Nephron (organoid): Measurements from ENCODE around the gene PTCH1.

Experiments used
- H3K27ac Mint-ChIP-seq, 3 experiments: 2 replicates each; pipeline ENCODE4 v1.8.0; 2020; ENCODE audit warnings: mixed read lengths in 3 of 3, mild to moderate bottlenecking in 2 of 3, moderate library complexity in 1 of 3
- H3K27me3 Mint-ChIP-seq: 2 replicates; pipeline ENCODE4 v1.8.0; 2021; ENCODE audit warnings: low read depth, mild to moderate bottlenecking, moderate library complexity, mixed read lengths
- H3K36me3 Mint-ChIP-seq: 2 replicates; pipeline ENCODE4 v1.8.0; 2020; ENCODE audit warnings: low read depth, mixed read lengths
- H3K4me1 Mint-ChIP-seq: 2 replicates; pipeline ENCODE4 v1.8.0; 2020; ENCODE audit warnings: mixed read lengths
- H3K4me3 Mint-ChIP-seq, 3 experiments: 2 replicates each; pipeline ENCODE4 v1.8.0; 2020; ENCODE audit warnings: mild to moderate bottlenecking in 3 of 3, mixed read lengths in 3 of 3, moderate library complexity in 2 of 3
- H3K9me3 Mint-ChIP-seq: 2 replicates; pipeline ENCODE4 v1.8.0; 2020; ENCODE audit warnings: mixed read lengths
- CTCF ChIP-seq, 3 experiments: fragments of 200-600 bp; sonication (generic); IDR thresholded peaks; one replicate each; pipeline ENCODE4 v1.5.0; 2021; ENCODE audit warnings: antibody characterized with exemption in 3 of 3; ENCODE audit not compliant: unreplicated experiment in 3 of 3

Gene PTCH1

DNA sequence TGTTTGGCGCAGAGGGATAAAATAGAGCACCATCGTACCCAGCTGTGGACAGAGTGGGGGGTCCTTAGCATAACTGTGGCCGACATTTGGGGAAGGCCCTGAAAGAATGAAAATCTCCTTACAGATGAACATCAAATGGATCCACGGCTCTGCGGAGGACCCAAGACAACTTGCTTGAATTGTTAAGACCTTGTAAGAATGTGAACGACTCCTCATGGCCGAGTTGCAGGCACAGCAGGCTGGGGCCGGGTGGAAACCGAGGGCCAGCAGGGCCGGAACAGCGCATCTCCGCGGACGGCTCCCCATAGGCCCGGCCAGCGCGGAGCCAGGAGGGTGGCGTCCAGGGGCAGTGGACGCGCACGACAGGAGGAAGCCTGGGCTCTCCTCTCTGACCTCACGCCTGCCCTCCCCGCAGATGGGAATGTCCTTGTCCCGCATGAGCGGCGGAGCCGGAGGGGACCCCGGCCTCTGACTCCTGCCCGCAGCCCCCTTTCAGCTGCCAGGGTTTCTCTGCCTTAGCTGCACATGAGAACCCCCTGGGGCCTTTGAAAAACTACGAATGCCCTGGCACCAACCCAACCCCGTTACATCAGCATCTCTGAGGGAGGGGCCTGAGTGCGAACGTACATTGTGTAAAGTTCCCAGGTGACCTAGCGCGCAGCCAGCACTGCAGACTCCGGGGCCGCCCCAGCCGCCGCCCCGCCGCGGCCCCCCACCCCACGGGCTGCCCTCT lies 36.2 kb upstream of the PTCH1 start:
- Mint-ChIP-seq H3K27me3 (peaks cover 57% of the 10 kb centered on the region), H3K9me3 (peaks cover 21% of the 10 kb centered on the region), H3K36me3 (no peaks in the 10 kb centered on the region), H3K4me3 (peak overlapping the region; percentile 13 to 41 (median 21)), H3K27ac (no peak overlapping the region), H3K4me1 (no peaks in the 10 kb centered on the region)
- TF ChIP-seq CTCF (IDR thresholded peaks at IDR 0.05; ENCODE audit: unreplicated experiment in 3 of 3) = no peak

- H3K36me3 Mint-ChIP-seq = no peaks in the 10 kb centered on the region
- peaks cover 58% of the 10 kb centered on the region for H3K27me3 Mint-ChIP-seq
- H3K9me3 Mint-ChIP-seq = peaks cover 20% of the 10 kb centered on the region
- no peak for TF ChIP-seq CTCF (IDR thresholded peaks at IDR 0.05; ENCODE audit: unreplicated experiment in 3 of 3)
- no peak overlapping the region for H3K27ac Mint-ChIP-seq
- H3K4me1 Mint-ChIP-seq = no peaks in the 10 kb centered on the region
- H3K4me3 Mint-ChIP-seq = no peak overlapping the region
Observed at GRCh38 chr9:95552255-95552654, 35.5 kb upstream of the PTCH1 start.

DNA sequence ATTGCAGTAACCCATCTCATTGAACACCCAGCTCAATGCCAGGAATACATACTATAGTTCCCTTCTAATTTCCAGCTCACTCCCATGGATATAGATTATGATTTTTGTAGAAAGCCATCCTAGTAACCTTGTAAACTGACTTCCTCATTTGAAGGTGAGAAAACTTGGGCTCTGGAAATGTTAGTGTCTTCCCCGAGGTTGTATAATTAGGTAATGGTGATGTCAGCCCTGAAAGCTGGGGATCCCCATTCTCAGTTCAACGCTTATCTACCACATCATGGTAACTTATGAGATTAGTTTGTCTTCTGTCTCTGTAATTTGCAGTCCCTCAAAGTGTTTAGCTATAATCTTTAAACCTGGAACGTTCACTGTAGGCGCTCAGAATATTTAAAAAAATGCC lies 34.6 kb upstream of the PTCH1 start:
- no peak for TF ChIP-seq CTCF (IDR thresholded peaks at IDR 0.05; ENCODE audit: unreplicated experiment in 3 of 3)
- H3K27me3 Mint-ChIP-seq = peaks cover 55% of the 10 kb centered on the region
- no peaks in the 10 kb centered on the region for H3K4me1 Mint-ChIP-seq
- H3K27ac Mint-ChIP-seq = no peak overlapping the region
- peaks cover 18% of the 10 kb centered on the region for H3K9me3 Mint-ChIP-seq
- H3K4me3 Mint-ChIP-seq = no peak overlapping the region
- no peaks in the 10 kb centered on the region for H3K36me3 Mint-ChIP-seq

DNA sequence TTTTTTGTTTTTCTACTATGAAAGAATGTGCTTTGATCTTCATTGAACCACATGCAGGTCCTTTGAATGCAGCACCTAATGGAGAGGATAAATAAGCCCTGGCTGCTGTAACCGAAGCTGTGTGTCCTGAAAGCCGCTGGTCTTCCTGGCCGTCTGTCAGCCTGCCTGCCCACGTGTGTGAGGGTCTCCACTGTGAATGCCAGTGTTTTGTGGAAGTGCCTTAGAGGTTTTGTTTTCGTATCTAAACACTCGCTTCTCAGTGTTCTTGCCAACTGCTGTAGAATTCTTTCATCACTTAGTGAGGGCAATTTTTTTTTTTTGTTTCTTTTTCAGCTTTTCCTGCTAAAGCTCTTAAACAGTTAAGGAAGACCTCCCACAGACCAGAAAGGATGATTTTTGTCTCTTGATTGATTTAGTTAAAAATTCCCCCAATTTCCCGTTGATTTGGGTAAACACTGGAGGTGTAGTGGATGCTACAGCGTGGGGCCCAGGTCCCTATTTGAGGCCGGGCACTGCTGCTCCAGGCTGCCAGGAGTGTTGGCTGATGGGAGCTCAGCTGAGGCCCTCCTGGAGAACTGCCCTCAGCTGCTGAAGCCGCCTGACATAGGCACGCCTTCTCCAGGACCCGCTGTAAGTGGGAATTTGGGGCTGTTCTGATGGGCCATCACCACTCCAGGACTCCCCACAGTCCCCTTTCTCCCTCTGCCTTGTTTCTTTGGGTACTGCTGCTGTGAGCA lies 29.2 kb upstream of the PTCH1 start:
- Mint-ChIP-seq H3K27me3 (peaks cover 27% of the 10 kb centered on the region), H3K4me1 (peaks cover 5% of the 10 kb centered on the region), H3K4me3 (no peak overlapping the region), H3K9me3 (no peaks in the 10 kb centered on the region), H3K27ac (peak overlapping the region in 1 of 3 experiments; percentile 45), H3K36me3 (no peaks in the 10 kb centered on the region)
- no peak for TF ChIP-seq CTCF (IDR thresholded peaks at IDR 0.05; ENCODE audit: unreplicated experiment in 3 of 3)

DNA sequence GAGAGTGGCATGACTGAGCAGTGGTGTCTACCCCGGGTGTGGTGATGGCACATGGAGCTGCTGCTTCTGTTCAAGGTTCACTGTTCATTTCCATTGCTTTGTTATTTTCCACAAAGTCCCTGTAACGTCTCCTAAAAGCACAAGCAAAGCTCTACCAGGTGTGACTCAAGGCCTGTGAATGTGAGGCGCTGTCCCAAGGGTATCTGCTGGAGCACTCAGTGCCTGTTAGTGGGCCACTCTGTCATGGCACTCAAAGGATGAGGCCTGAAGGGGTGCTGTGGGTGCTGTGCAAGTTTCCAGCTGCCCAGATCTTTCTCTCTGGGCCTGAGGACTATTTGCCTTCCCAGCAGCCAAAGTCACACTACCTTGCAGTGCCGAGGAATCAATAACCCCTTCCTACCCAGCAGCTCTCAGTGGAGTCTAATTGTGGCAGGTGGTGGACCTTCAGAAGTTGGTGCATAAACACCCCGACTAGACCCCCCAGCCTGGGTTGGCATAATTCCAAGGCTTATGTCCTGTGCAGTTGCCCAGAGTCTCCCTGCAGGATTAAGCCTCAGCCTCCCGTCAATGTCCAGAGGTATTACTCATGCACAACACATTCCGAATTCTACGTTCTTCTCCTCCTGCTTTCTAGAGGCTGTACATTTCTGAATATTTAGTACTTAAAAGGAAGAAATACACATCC lies 17.4 kb upstream of the PTCH1 start:
- H3K27me3 Mint-ChIP-seq = peaks cover 19% of the 10 kb centered on the region
- no peaks in the 10 kb centered on the region for H3K4me1 Mint-ChIP-seq
- no peaks in the 10 kb centered on the region for H3K9me3 Mint-ChIP-seq
- no peak overlapping the region for H3K27ac Mint-ChIP-seq
- H3K36me3 Mint-ChIP-seq = no peaks in the 10 kb centered on the region
- H3K4me3 Mint-ChIP-seq = no peak overlapping the region
- TF ChIP-seq CTCF (IDR thresholded peaks at IDR 0.05; ENCODE audit: unreplicated experiment in 3 of 3) = no peak
